Activated T-helper 1 cell treated with Interleukin-2 at 50 U/mL for 16 hours (primary cell): ENCODE results near the gene ASIC2.

Experiments
- DNase-seq: peaks from one replicate; pipeline ENCODE4 v3.0.0-alpha.2; 2020; ENCODE audit warnings: low read depth

Gene ASIC2

DNA sequence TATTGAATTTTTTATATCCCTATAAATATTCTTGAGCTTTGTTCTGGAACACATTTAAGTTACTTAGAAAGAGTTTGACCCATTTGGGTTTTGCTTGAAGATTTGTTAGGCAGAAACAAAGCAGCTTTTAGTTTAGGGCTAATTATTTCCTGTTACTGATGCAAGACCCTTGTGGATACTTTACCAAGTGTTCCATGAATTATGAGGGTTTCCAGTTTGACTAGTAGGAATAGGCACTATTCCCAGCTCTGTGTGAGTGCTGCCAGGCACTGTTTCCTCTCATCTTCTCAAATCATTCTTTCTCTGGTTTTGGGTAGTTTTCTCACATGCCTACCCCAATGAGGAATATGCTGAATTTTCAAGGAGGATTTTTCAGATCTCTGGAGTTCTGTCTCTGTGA, 221.4 kb downstream of the ASIC2 start:
- DNase-seq = no peak

DNA sequence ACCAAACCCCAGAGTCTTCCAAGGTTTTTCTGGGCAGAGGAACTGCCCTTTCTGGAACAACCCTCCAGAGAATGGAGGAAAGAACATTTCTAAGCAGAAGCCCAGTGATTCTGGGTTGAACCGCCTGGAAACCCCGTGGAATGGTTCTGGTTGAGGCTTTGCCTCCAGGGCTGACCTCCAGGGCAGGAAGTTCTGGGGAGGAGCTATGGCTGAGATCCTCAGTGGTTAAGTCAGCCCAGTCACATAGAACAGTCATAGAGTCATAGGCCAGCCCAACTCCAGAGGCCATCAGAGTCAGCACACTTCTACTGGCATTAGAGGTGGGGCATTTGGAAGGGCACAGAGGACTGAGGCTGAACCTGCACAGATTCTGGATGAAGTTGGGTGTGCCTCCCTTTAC, 235.5 kb downstream of the ASIC2 start:
- DNase-seq = no peak

DNA sequence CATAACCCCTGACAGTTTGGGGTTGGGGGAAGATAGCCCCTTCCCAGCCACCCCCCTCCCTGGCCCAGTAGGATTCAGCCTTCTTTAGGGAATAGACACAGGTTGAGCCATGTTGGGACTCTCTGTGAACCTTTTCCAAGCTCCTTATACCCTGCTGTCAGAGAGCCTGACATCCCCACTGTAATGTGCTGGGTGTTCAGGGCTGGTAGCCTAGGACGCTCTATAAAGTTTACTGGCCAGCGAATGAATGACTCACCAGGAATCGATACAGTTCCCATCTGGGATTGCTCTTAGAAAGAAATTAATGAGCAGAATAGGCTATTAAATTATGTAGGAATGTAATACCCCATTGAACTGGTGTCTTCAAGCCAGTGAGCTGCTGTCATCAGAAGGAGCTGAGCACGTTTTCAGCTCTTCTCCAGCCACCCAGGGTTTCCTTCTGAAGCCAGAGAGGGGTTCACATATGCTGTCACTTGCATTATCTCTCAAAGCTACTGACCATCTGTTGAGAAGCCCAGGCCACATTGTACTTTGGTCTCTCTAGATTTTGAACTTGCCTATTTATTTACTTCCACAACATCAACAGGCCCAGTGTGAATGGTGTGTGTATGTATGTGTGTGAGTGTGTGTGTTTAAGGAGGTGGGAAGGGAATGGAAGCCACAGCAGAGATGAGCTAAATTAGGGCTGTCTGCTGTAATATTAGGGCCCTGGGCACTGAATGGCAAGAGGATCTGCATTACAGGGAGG, 236.5 kb downstream of the ASIC2 start:
- DNase-seq = no peak

- no peak for DNase-seq
These were observed 237.3 kb downstream of the ASIC2 start for GRCh38 chr17:33055746-33056145.

DNA sequence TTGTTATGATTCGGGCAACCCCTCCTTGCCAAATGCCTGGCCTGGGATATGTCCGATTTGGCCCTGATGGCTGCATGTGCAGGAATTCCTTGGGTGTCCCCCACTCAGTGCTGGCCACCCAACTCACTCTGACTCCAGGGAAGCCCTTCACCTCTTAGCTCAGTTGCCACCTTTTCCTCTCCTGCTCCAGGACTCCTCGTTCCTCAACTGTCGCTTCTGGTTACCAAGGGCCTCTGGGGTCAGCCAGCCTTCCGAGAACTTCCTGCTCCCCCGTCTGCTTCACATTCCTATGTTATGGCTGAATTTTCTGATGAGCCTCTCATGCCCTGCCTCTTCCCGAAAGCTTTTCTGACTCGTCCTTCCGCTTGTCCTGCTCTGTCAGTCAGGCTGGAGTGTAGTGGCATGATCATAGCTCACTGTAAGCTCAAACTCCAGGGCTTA, 237.9 kb downstream of the ASIC2 start:
- no peak for DNase-seq

- no peak for DNase-seq
These were observed 238.7 kb downstream of the ASIC2 start for GRCh38 chr17:33054412-33054811.

DNA sequence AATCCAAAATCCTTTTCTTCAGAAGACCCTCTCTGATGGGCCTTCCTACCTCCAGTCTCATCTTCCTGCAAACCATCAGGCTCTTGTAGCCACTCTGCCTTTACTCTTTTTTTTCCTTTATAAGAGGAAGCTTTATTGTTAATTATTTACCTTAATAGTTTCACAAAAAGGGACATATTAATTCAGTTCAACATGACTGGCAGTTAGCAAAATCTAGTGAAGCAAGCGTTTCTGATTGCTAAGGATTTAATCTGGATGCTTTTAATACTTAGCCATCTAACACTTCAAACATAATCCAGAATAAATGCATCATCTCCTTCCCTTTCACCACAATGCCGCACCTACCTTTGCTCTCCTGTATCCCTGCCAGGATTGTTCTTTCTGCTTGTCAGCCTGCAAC, 239.4 kb downstream of the ASIC2 start:
- no peak for DNase-seq

GRCh38 chr17:33052856-33053255, 240.2 kb downstream of the ASIC2 start:
- DNase-seq = no peak

DNA sequence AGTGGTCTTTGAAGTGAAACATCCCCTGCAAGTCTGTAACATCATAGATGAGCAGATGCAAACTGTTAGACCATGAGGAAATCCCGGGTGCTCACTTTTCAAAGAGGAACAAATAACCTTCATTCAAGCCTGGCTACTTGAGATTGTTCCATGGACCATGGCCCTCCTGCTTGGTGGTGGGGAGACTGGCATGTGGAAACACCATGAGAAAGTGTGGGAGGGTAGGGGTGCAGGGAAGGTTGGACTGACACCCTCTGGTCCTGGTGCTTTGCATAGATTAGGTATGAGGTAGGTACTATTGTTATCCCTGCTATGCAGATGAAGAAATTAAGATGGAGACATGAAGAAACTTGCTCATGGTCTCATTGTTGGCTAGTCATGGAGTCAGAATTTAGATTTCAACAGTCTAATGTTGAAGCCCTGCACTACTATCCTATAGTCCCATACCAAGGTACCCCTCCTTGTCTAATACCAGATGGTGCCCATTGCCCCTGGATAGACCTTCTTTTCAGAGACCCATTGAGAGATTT, 242.4 kb downstream of the ASIC2 start:
- no peak for DNase-seq

GRCh38 chr17:33049781-33050414, 243.2 kb downstream of the ASIC2 start:
- no peak for DNase-seq

DNA sequence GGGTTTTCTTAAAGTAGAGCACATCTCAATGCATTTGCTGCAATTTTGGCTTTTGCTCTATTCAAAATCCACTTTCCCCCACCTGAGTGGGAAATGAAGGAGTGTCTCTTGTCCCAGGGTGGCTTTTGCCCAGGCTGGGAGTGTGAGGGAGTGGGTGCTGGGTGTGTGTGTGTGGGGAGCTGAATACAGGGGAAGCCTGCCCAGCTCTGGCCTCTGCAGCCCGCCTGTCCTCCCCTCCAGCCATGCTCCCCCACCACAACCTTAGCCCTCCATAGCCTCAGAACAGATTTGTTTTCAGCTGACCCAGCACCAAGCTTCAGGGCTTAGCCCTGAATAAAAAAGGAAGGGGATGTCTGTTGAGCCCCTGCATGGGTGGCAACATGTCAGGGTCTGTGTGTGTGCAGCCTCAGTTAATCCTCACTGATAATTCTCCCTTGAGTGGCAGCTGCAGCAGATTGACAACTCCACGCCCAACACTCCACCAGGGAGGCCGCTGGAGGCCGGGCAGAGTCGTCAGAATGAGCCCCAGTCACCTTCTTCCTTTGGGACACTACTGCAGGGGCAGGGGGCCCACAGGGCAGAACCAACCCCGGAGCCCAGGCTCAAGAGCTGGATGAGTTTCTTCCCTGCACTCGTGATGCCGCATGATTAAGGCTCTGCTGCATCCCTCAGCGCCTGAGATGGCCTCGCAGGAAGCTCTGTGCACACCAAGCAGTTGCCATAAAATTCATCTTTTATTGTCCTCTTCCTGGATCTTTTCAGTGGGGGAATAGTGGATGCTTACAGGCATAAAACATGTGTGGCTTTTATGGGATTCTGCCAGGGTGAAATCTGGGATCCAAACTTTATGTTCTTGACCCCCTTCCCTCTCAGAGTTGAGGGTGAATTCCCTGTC, 246.5 kb downstream of the ASIC2 start:
- DNase-seq = no peak

DNA sequence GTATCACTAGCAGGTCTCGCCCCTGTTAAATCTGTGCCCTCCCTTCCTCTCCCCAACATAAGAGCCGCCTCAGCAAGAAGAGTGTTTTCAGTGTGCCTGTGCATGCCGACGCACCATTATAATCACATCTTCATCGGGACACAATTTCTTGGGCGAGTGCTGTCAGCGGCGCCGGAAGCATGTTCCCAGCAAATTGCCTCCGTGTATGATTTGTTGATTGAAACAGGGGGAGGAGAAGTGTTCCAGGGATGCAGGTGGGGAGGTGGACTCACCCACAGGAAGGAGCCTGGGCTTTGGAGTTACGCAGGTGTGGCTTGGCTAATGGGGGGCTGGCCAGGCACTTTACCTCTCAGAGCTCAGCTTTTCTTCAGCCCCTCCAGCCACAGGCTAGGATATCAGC, 247.9 kb downstream of the ASIC2 start:
- DNase-seq = no peak

- DNase-seq = no peak
These were observed 248.3 kb downstream of the ASIC2 start for GRCh38 chr17:33044771-33045170.

DNA sequence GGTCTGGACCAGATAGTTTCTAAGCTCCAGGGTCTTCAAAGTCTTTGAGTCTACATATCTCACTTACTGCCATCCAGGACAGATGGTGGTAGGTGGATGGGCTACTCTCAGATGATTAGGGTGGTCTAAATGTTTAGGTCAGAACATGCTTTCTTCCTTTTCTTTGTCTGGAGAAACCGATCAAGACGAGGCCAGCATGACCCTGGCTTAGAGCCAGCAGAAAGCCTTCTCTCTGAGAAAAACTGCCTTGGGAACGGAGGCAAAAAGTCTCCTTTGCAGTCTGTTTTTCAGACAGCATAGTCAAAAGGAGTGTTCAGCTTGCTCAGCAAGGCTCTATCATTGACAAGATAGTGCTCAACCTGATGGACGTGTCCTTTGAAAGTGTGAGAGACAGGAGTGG, 252.6 kb downstream of the ASIC2 start:
- DNase-seq = no peak

GRCh38 chr17:33039874-33040273, 253.2 kb downstream of the ASIC2 start:
- DNase-seq = no peak

GRCh38 chr17:33038740-33039139, 254.4 kb downstream of the ASIC2 start:
- no peak for DNase-seq

GRCh38 chr17:33033176-33033575, 259.9 kb downstream of the ASIC2 start:
- no peak for DNase-seq

- DNase-seq = no peak
These were observed 264.3 kb downstream of the ASIC2 start for GRCh38 chr17:33028778-33029177.

DNA sequence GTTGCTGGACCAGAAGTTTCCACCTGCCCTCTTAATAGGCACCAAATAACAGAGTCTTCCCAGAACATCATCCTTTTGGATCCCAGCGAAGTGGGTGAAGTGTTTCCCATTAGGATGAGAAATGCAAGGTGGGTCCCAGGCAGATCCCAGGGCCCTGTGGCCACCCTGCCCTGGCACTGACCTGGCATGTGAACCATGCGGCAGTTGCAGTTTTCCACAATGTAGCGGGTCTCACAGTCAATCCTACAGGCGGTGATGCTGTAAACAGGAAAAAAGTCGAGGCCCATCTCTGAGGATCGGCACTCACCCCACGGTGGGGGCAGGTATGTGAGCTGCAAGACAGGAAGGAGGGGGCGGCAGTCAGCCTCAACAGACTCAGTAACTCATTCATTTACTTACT, 265.0 kb downstream of the ASIC2 start:
- DNase-seq = no peak

- no peak for DNase-seq
These were observed 268.2 kb downstream of the ASIC2 start for GRCh38 chr17:33024688-33025486.

- no peak for DNase-seq
These were observed 269.3 kb downstream of the ASIC2 start for GRCh38 chr17:33023790-33024189.
